ENCODE results near the gene FAM184B.
"Not testable (repeated sequence)": the region's sequence is repeated elsewhere in the genome, so short reads cannot be mapped to it uniquely, and the experiment has no call there.

FAM184B gene

DNA sequence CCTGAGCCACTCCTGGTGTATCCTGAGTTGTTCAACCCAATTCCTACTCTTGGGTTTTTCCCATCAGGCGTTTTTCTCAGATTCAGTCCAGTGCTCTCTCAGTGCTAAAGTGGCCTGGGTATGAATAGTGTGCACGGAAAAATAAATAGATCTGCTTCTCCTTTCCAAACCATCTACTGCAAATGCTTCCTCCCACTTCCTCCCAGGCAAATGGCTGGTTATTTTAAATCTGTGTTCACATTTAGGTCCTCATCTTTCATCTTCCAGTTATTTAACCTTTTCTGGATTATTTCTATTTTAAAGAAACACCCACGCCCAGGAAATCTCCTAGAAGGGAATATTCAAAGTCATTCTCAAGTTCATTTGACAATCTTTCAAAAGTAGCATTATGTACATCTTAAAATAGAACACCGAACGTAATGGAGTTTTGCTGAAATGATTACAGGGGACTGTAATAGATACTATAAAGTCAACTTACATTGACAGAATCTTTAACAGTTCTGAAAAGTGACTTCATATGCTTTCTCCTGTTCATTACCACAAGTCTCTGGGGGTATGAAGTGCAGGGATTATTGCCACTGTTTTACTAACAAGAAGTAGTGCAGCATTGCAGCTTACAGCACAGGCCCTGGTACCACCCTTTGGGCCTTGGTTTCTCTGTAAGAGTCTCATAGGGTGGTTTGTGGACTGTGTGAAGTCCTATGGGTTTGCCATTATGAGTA, 100.7 kb downstream of the FAM184B start:
- DNase-seq, result no peak

DNA sequence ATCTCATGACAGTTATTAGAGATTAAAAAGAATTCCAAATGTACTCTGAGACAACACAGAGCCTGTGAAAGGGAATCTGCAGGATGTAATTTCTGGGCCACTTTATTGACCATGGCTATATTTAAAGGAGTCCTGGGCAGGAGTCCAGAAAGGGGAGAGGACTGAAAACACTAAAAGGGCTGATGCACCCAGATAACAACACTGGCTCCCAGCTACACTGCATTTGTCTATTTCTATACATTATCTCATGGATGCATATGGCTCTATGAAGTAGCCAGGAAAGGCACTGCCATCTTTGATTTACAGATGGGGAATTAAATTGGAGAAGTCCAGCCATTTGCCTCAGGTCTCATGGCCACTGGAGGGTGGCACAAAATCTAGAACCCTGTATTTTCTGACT, 111.0 kb downstream of the FAM184B start:
- no peak for DNase-seq

DNA sequence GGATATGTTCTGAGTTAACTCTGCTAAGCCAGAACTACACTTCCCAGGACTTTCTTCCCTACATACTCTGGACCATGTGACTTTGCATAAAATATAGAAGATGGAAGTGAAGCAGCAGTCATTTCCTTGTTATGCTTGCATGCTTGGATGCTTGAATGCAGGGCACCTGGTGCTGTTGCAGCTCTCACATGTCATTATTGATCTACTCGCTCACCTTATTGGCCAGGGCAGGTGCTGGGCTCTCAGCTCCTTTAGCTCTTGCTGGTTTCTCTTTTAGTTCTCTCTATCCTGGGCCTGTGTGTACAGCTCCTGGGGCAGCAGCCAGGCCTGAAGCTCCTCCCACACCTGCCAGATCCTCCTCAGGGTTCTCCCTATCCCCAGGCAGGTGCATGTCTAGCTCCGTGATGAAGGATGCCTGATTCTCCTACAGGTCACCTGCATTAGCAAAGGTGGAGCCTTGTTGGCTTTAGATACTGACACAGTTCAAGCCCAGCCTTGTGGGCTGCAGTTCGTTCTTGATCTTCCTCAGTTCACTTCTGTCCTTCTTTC, 113.7 kb downstream of the FAM184B start:
- DNase-seq, result no peak

DNA sequence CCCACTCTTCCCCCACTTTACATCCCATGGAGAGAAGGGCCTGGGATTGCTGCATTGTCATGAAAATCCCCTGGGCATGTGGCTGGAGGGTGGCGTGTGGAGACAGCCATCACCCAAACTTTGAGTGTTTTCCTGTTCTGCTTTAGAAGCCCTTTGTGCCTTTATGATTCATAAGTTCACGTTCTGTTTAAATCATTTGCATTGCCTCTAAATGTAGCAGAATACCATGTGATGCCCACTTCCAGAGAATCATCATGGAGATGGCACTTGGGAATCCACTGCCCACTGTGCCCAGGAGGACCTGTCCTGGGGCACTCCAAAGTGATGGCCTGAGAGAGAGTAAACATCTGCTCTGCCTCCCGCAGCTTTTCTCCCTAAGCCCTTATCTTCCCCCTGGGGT, 114.2 kb downstream of the FAM184B start:
- DNase-seq, result no peak

DNA sequence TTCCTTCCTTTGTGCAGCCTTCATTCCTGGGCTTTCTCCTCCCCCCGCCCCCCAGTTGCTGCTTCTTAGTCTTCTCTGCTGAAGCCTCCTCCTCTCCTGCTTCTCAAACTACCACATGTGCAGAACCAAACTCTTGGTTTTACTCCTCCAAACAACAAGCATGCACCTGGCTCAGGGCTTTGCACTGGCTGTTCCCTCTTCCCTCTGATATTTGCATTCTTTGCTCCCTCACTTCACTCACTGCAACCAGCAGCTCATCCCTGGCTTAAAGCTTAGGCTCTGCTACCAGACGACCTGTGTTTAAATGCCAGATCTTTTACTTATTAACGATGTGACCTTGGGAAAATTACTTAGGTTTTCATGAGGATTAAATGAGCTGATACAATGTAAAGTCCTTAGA, 115.6 kb downstream of the FAM184B start:
- DNase-seq, result no peak

DNA sequence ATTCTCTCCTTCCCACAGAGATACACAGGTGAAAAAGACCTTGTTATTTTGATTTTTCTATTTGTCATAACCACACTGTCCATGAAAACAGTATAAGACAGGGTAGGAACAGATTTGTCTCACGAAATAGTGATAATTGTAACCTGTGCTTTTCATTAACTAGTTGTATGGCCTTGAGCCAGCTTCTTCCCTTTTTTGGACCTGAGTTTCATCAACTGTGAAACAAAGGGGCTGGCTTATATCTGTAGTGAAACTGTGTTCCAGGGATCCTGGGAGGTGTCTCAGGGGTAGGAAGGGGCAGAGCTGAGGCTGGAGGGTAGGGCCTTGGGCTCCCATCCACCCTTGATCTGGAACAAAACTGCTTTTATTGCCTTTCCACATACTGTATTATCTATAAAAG, 116.1 kb downstream of the FAM184B start:
- no peak for DNase-seq

DNA sequence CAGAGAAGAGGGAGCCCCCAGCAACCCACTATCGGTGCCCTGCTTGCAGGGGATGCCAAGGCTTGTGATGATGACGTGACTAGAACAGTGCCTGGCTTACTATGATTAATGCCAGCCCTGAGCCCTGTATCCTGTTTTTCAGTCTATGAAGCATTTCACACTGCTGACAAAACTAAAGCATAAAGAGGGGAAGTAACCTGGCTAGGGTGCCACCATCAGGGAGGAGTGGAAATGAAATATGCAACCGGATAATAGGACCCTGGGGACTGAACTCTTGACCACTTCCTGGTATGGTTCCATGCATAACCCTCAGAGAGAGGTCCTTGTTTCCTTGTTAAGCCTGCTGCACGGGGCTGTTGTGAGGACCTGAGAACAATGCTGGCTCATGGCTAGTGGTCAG, 116.7 kb downstream of the FAM184B start:
- peak; percentile 8 for DNase-seq

DNA sequence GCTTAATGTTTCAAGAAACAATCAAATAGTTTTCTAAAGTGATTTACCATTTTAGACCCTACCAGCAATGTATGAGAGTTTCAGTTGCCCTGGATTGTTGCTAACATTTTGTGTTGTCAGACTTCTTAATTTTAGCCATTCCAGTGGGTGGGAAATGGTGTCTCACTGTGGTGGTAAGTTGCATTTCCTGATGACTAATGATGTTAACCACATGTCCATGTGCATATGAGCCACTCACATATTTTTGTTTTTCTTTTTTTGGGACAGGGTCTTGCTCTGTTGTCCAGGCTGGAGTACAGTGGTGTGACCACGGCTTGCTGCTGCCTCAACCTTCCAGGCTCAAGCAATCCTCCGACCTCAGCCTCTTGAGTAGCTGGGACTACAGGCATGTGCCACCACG, 118.7 kb downstream of the FAM184B start:
- peak; percentile 7 for DNase-seq

DNA sequence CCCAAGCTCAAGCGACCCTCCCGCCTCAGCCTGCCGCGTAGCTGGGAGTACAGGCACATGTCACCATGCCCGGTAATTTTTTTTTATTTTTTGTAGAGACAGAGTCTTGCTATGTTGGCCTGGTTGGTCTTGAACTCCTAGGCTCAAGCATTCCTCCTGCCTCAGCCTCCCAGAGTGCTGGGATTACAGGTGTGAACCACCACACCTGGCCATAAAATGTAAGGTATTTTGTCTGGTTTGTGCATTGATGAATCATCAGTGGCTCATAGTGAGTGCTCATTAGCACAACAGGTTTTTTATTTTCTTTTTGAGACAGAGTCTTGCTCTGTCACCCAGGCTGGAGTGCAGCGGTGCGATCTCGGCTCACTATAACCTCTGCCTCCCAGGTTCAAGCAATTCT, 122.2 kb downstream of the FAM184B start:
- not testable (repeated sequence) for DNase-seq

DNA sequence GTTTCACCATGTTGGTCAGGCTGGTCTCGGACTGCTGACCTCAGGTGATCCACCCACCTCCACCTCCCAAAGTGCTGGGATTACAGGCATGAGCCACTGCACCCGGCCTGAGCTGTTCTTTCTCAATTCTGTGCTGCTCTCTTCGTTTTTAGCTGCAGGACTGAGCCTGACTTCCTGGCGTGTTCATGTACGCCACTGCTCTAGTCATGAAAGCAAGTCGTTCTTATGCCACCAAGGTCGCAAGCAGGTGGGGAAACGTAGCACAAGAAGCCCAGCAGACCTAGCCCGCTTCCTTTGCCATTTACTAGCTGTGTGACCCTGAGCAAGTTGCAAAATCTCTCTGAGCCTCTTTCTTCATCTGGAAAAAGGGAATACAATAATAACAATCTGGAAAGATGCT, 123.6 kb downstream of the FAM184B start:
- no peak for DNase-seq

DNA sequence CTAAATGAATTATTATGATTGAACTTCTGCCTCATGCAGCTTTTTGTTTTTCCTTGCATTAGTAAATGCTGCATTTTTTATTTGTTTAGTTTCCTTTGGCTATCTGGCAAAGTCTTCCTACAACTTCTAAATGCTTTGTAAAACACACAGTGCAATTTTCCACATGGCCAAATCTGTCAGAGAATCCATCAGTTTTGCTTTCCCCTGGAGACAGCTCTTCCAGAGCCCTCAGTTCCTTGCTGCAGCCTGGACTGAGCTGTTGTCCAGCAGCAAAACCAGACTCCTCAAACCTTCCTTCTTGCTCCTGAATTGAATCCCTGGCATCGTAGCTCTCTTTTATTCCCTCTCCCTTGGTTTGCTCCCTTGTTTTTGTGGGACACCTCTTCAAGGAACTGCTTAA, 124.3 kb downstream of the FAM184B start:
- no peak for DNase-seq

DNA sequence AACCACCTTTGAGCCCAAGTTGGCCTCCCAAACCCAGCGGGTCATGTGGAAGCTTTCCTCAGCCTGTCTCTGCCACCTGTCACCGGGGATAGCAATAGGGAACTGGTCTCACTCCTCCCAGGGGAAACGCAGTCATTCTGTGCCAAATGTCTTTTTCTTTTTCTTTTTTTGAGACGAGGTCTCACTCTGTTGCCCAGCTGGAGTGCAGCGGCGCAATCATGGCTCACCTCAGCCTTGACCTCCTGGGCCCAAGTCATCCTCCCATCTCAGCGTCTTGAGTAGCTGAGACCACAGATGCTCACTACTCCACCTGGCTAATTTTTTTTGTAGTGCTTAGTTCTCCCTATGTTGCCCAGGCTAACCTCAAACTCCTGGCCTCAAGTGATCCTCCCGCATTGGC, 126.7 kb downstream of the FAM184B start:
- no peak for DNase-seq

DNA sequence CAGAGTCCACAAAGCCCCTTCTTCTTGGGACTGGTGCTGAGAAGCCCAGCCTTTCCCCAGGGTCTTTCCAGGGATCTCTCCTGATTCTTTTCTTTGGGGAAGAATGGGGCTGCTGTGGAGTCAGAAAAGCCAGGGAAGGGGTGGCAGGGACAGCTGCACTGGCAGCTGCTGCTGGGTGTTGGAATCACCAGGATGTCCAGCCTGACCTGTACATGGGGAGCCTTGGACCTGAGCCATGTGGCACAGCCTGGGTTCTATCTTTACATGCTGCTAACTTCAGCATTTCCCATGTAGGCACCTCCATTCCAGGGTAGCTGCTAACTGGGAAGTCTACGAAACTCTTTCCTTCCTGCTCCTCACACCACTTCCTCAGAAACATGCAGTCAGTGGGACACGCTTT, 131.0 kb downstream of the FAM184B start:
- DNase-seq, result no peak

DNA sequence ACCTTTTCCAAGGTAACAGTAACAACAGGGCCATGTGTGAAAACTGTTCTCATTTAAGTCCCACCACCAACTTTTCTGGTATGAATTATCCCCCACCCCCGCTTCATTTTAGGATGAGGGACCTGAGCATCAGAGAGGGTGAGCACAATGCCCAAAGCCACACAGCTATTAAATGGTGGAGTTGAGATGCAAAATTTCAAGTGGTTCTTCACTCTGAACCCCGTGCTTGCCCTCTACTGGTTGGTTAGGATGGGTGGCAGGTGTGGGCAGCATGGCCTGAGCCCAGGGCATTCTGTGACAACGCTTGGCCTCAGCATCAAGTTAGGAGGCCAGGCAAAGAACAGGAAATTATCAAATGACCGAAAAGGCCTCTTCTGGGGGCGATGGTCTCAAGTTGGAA, 133.5 kb downstream of the FAM184B start:
- DNase-seq, result peak; percentile 9

DNA sequence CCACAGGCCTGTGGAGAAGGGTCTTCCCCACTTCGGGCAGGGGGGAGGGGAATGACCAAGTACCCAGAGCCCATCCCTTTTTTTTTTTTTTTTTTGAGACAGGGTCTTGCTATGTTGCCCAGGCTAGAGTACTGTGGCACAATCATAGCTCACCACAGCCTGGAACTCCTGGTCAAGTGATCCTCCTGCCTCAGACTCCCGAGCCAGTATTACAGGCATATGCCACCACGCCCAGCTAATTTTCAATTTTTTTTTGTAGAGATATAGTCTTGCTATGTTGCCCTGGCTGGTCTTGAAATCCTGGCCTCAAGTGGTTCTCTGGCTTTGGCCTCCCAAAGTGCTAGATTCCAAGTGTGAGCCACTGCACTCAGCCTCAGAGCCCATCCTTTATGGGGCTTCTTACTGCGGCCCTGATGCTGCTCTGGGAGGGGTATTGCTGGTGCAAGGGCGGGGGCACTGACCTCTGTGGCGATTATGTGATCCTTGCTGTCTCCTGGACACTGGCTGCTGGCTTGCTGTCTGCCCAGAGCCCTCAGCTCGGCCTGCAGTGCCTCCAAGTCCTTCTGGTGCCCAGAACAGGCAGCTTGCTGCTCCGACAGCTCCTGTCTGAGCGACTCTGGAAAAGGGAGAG, 134.1 kb downstream of the FAM184B start:
- DNase-seq, result no peak

DNA sequence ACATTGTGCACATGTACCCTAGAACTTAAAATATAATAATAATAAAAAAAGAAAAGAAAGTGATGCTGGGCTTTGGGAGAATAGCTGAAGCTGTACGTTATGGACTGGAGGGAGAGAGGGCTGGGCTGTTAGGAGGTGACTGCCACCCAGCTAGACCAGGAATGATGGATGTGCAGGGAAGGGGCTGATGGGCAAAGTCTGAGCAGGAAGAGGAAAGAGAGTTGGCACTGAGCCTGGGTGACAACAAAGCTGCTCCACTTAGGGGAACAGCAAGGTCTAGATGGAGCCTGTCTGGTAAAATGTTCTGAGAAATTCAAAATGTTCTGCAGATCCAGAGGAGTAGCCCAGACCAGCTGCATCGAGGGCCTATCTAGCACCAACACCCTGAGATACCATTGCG, 134.7 kb downstream of the FAM184B start:
- no peak for DNase-seq

DNA sequence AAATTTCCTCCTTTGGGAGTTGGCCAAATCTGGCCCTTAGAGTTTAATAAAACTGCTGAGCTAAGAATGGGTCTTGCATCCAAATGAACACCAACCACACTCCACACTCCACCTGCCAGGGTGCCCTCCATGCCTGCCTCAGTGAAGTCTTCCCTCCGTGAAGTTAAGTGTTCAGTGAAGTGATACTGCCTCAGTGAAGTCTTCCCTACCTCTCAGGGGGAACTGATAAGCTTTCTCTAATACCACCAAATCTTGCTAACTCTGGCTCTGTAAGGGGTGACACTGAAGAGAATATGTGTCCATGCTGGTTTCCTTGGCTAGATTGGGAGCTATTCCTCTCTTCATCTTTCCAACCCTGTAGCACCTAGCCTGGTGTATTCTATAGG, 139.0 kb downstream of the FAM184B start:
- no peak for DNase-seq

DNA sequence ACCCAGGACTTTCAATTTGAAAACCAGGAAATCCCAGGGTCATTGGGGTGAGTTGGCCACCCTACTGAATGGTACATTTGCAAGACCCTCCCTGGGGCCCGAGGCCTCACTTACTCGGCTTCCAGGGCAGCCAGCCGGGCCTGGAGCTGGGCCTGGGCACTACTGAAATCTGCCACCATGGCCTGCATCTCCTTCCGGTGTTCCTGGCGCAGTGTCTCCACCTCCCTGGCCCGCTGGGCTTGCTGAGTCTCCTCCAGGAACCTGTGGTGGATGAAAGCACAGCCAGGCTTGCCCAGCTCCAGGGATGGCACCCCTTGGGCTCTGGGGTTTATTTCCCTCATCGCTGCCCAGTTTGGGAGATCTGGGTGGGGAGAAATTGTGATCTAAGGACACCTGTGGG, 142.3 kb downstream of the FAM184B start:
- DNase-seq, result no peak

DNA sequence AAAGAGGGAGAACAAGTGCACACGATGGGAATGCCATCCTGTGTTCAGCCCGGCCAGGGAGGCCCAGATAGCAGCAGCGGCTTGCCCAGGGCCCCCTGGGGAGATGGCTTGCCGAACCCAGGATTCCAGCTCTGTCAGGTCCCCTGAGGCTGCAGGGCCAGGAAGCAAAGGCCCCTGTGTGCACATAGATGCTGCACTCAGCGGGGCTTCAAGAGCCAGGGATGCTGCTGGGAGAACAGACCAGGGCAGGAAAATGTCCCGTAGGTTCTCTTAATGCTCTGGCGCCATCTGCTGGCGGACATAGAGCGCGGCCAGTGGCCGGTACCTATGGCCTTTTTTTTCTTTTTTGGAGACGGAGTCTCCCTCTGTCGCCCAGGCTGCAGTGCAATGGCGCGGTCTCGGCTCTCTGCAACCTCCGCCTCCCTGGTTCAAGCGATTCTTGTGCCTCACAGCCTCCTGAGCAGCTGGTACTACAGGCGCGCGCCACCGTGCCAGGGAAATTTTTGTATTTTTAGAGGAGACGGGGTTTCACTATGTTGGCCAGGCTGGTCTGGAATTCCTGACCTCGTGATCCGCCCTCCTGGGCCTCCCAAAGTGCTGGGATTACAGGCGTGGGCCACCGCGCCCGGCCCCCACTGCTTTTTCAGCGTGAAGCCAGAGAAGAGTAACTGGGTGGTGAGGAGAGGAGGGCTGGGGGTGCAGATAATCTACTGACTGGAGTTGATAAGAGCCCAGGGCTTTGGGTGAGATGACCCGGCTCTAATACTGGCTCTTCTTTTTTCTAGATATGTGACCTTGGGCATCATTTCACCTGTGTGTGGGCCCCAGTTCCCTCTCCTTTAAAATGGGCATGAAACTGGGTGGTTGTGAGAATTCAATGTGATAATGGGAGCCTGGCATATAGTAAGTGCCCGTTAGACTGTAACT, 144.5 kb downstream of the FAM184B start:
- peak; percentile 77 for DNase-seq

DNA sequence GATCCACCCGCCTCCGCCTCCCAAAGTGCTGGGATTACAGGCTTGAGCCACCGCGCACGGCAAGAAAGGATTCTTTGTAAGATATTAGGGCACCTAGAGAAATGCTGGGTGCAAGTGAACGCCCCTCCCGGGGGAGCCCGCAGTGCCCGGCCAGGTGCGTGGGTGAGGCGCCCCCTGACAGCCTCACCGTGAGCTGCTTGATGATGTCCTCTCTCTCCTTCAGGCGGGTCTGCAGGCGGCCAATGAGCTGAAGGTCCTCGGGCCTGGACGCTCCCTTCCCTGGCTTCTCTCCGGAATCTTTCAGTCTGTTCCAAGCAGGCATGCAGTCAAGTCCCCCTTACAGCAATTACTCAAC, 145.1 kb downstream of the FAM184B start:
- no peak for DNase-seq

DNA sequence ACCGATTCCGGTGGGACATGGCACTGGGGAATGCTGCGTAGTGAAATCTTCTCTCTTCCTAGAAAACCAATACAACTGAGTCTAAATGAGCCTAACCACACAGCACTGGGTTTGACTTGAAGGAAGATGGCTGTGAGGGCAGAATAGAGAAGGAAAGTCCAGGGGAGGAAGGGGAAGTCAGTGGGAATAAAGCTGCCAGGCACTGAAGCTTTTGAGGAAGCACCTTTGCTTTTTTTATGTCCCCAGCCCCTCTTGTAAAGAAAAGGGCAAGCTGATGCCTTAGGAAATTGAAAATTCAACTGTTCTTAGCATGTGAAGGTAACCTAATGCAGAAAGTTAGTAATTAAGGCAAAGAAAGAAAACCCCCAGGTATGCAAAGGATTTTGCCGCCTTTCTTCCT, 146.4 kb downstream of the FAM184B start:
- no peak for DNase-seq

DNA sequence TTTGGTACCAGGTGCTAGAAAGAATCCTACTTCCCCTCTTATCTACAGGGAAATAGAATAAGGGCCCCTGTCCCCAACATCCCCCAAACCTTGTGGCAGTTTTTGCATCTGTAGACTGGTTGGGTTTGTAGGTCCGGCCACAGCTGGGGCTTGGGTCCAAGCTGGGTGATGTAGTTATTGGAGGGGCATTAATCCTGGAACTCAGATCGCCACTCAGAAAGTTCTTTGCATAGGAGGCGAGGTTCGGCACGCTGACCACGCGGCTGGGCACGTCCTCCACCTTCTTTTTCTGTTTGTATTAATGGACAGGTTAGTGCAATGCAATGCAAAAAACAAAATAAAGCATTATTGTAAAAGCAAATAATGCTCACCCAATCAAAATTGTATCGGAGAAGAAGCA, 147.8 kb downstream of the FAM184B start:
- no peak for DNase-seq

DNA sequence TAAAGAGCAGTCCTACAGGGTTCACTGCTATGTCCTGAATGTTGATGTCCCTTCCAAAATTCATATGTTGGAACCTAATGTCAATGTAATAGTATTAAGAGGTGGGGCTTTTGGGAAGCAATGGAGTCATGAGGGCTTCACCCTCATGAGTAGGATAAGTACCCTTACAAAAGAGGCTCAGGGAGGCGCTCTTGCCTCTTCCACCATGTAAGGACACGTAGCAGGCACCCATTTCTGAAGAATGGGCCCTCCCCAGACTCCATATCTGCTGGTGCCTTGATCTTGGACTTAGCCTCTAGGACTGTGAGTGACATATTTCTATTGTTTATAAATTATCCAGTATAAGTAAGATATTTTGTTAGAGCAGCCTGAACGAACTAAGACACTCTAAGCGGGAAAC, 151.2 kb downstream of the FAM184B start:
- no peak for DNase-seq

DNA sequence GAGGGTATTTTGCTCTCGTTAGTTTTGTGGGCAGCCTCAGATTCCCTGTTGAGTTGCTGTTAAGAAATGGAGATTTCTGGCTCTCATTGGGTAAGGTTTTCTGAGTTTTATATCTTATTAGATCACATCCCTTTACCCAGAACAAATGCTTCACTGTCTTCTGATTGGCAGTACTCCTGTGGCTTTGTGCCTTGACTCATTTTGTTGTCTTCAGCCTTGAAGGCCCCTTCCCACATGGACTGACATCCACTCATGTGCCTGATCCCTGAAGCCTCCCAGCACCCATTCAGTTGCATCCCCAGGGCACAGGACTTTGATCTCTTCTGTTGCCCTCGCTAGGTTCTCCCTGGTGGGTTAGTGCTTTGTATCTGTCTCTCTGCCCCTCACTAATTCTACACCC, 156.6 kb downstream of the FAM184B start:
- no peak for DNase-seq

Data from activated CD4-positive, alpha-beta T cell treated with anti-CD3 and anti-CD28 coated beads, Interleukin-10, Interleukin-2, amounts not matched to agents 100 ng/mL and 50 ng/mL, durations not matched to agents 16 hours and 8 hours (primary cell).